Mesendoderm (in vitro differentiated cells): ENCODE measurements around the gene ELAC1. TPM values are rescaled to one million over a fixed set of nuclear protein-coding genes. Genes with fewer than 3 reads are reported as not detected.

Experiments
- DNase-seq: peaks from one replicate; pipeline ENCODE4 v3.0.0; 2013
- H2AK5ac ChIP-seq: 2 replicates; pipeline ENCODE4 v1.6.1; 2013; ENCODE audit warnings: low read length, inconsistent platforms
- H2BK120ac ChIP-seq: 2 replicates; pipeline ENCODE4 v1.6.1; 2013; ENCODE audit warnings: low read depth, mild to moderate bottlenecking, low read length, moderate library complexity, mixed read lengths
- H2BK15ac ChIP-seq: replicated peaks from 2 replicates; pipeline ENCODE4 v1.6.1; 2013; ENCODE audit warnings: low read depth, mild to moderate bottlenecking, moderate library complexity
- H2BK5ac ChIP-seq: 2 replicates; pipeline ENCODE4 v1.6.1; 2013; ENCODE audit warnings: low read length, inconsistent platforms
- H3K18ac ChIP-seq: 2 replicates; pipeline ENCODE4 v1.6.1; 2013; ENCODE audit warnings: mild to moderate bottlenecking, low read length, mixed read lengths
- H3K23ac ChIP-seq: one replicate; pipeline ENCODE4 v1.6.1; 2013; ENCODE audit warnings: low read length
- H3K27ac ChIP-seq: 2 replicates; pipeline ENCODE4 v1.5.1; 2013; ENCODE audit warnings: low read depth, mild to moderate bottlenecking, inconsistent platforms, low read length, moderate library complexity
- H3K27me3 ChIP-seq: 2 replicates; pipeline ENCODE4 v1.6.1; 2013; ENCODE audit warnings: low read length, control low read depth, mild to moderate bottlenecking, inconsistent platforms; ENCODE audit not compliant: insufficient read depth, poor library complexity
- H3K36me3 ChIP-seq: 2 replicates; pipeline ENCODE4 v1.6.1; 2013; ENCODE audit warnings: low read length, inconsistent platforms; ENCODE audit not compliant: control insufficient read depth, insufficient read depth
- H3K4ac ChIP-seq: one replicate; pipeline ENCODE4 v1.6.1; 2013; ENCODE audit warnings: low read depth, mild to moderate bottlenecking, low read length, moderate library complexity
- H3K4me1 ChIP-seq: 2 replicates; pipeline ENCODE4 v1.6.1; 2013; ENCODE audit warnings: low read depth, low read length, inconsistent platforms; ENCODE audit not compliant: control insufficient read depth
- H3K4me2 ChIP-seq: 2 replicates; pipeline ENCODE4 v1.6.1; 2013; ENCODE audit warnings: low read length
- H3K4me3 ChIP-seq: 2 replicates; pipeline ENCODE4 v1.5.1; 2013; ENCODE audit warnings: mild to moderate bottlenecking, low read length
- H3K56ac ChIP-seq: one replicate; pipeline ENCODE4 v1.6.1; 2013; ENCODE audit warnings: low read length
- H3K79me1 ChIP-seq: 2 replicates; pipeline ENCODE4 v1.6.1; 2013; ENCODE audit warnings: low read length, inconsistent platforms
- H3K79me2 ChIP-seq: 2 replicates; pipeline ENCODE4 v1.6.1; 2013; ENCODE audit warnings: mild to moderate bottlenecking, low read length; ENCODE audit not compliant: control insufficient read depth, insufficient read depth
- H3K9ac ChIP-seq: 2 replicates; pipeline ENCODE4 v1.6.1; 2013; ENCODE audit warnings: low read length, inconsistent platforms
- H4K5ac ChIP-seq: one replicate; pipeline ENCODE4 v1.6.1; 2013; ENCODE audit warnings: low read length
- H4K8ac ChIP-seq: one replicate; pipeline ENCODE4 v1.6.1; 2013; ENCODE audit warnings: low read depth, mild to moderate bottlenecking, control low read depth, low read length, moderate library complexity
- WGBS: extraction: QIAGEN DNeasy Blood & Tissue Kit; methylation state at CpG from one replicate; pipeline ENCODE4 v1.1.7; 2013; ENCODE audit warnings: low lambda C conversion rate, missing lambda C conversion rate; ENCODE audit not compliant: insufficient coverage; ENCODE audit errors: extremely low coverage; 5-methylcytosine and 5-hydroxymethylcytosine counted together
- small RNA-seq: library from polyadenylated mRNA; stranded (forward); fragments of <200 nt; extraction: miRNeasy Mini kit (QIAGEN cat#:217004); gene quantifications from one replicate; pipeline ENCODE3, GENCODE V24; 2013; ENCODE audit not compliant: insufficient read depth

ELAC1 gene

DNA sequence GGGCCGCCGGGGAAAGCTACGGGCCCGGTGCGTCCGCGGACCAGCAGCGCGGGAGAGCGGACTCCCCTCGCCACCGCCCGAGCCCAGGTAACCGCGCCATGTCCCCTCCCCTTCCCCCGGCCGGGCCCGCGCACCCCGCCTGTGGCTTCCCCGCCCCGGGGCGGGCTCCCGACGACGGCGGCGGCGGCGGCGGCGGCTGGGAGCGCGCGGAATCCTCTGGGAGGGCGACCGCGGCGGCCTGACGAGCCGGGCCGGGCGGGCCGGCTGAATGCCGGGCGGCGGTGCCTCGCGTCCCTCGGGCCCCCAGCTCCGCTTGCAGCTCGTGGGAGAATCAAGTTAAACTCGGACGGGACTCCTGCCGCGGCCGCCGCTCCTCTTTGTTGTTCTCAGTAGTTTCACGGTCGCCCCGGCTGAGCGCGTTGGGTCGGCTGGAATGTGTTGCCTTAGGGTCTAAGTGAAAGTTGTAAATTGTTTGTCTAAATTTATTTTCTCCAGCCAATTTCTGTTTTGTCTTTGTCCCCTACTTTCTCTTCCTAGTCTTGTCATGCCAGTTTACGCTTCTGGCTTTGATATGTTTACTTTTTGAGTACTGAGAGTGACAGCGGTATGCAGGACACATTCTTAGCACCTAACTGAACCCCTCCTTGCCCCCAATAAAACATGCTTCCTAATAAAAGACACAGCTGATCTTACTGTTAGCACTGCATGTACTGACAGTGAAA, 62.9 kb downstream of the ELAC1 start:
- Histone ChIP-seq H2BK120ac (peak overlapping the region; percentile 4), H3K9ac (peak overlapping the region; percentile 99), H2BK15ac (no peak overlapping the region), H3K27ac (peak overlapping the region; percentile 97), H3K23ac (peak overlapping the region; percentile 100), H3K4ac (peak overlapping the region; percentile 86), H3K18ac (peak overlapping the region; percentile 88), H3K79me1 (no peaks in the 10 kb centered on the region), H3K79me2 (peaks cover 40% of the 10 kb centered on the region), H3K4me2 (peak overlapping the region; percentile 70), H4K5ac (no peak overlapping the region), H3K27me3 (no peaks in the 10 kb centered on the region), H2AK5ac (no peak overlapping the region), H3K56ac (peak overlapping the region; percentile 98), H2BK5ac (peak overlapping the region; percentile 93), H3K4me1 (peaks cover 5% of the 10 kb centered on the region), H3K4me3 (peak overlapping the region; percentile 80), H3K36me3 (no peaks in the 10 kb centered on the region), H4K8ac (no peak overlapping the region)
- no CpG with 5 or more reads among the region's 66 CpGs for WGBS
- peak; percentile 70 for DNase-seq

GRCh38 chr18:51032193-51032592, 64.4 kb downstream of the ELAC1 start:
- peaks cover 5% of the 10 kb centered on the region for H3K4me1 ChIP-seq
- no peak overlapping the region for H4K8ac ChIP-seq
- peak overlapping the region; percentile 21 for H3K4me2 ChIP-seq
- H2BK120ac ChIP-seq: no peak overlapping the region
- H2BK5ac ChIP-seq: no peak overlapping the region
- H3K79me2 ChIP-seq: peaks cover 52% of the 10 kb centered on the region
- peak overlapping the region; percentile 31 for H3K9ac ChIP-seq
- DNase-seq: no peak
- no peaks in the 10 kb centered on the region for H3K36me3 ChIP-seq
- no peak overlapping the region for H2BK15ac ChIP-seq
- no peak overlapping the region for H4K5ac ChIP-seq
- H3K18ac ChIP-seq: no peak overlapping the region
- H3K56ac ChIP-seq: no peak overlapping the region
- H3K4ac ChIP-seq: no peak overlapping the region
- no peak overlapping the region for H2AK5ac ChIP-seq
- no peaks in the 10 kb centered on the region for H3K27me3 ChIP-seq
- H3K4me3 ChIP-seq: no peak overlapping the region
- no peaks in the 10 kb centered on the region for H3K79me1 ChIP-seq
- no peak overlapping the region for H3K23ac ChIP-seq
- H3K27ac ChIP-seq: no peak overlapping the region
- no CpG with 5 or more reads among the region's 5 CpGs for WGBS

DNA sequence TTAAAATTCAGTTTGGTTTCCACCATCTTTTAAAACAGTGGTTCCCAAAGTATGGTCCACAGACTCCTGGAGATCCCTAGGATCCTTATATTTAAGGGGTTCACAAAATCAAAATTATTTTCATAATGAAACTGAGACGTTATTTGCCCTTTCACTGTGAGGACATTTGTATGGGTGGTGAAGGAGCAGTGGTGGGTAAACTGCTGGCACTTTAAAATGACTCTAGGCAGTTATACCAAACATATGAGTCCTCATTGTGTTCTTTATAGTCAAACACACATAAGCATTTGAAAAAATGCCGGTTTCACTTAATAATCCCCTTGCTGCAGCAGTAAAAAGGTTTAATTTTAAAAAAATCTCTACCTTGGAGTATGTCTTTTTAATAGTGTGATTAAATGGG, 69.4 kb downstream of the ELAC1 start:
- H3K79me1 ChIP-seq: peaks cover 10% of the 10 kb centered on the region
- no peak overlapping the region for H2BK120ac ChIP-seq
- no peak overlapping the region for H3K18ac ChIP-seq
- H2BK5ac ChIP-seq: no peak overlapping the region
- H3K4me2 ChIP-seq: no peak overlapping the region
- no CpG with 5 or more reads among the region's 2 CpGs for WGBS
- peaks cover 82% of the 10 kb centered on the region for H3K79me2 ChIP-seq
- no peaks in the 10 kb centered on the region for H3K36me3 ChIP-seq
- no peak overlapping the region for H4K5ac ChIP-seq
- H3K4ac ChIP-seq: no peak overlapping the region
- H3K27me3 ChIP-seq: no peaks in the 10 kb centered on the region
- no peak overlapping the region for H4K8ac ChIP-seq
- no peak overlapping the region for H2BK15ac ChIP-seq
- DNase-seq: no peak
- no peak overlapping the region for H3K23ac ChIP-seq
- no peak overlapping the region for H3K56ac ChIP-seq
- no peak overlapping the region for H2AK5ac ChIP-seq
- H3K4me1 ChIP-seq: peaks cover 2% of the 10 kb centered on the region
- H3K4me3 ChIP-seq: no peak overlapping the region
- H3K9ac ChIP-seq: no peak overlapping the region
- H3K27ac ChIP-seq: no peak overlapping the region

Small RNAs within 50 kb of the gene (small RNA-seq; reads per million reads assigned to genes)
- not detected for gene RF00019
